ENCODE data around the gene TPI1.
A peak's percentile ranks its signal among the peaks of the same experiment; 100 is the strongest.

TPI1 gene

GRCh38 chr12:6866163-6866919 is 990 bp upstream of the TPI1 start:
- TF ChIP-seq POU6F1 (CRISPR knock-in tag; IDR thresholded peaks at IDR 0.05; ENCODE audit: borderline replicate concordance, low read depth), result no peak
- TF ChIP-seq ZFP30 (CRISPR knock-in tag; IDR thresholded peaks at IDR 0.05), result no peak
- TF ChIP-seq CSRNP3 (CRISPR knock-in tag; IDR thresholded peaks at IDR 0.05), result no peak
- TF ChIP-seq PATZ1 (CRISPR knock-in tag; IDR thresholded peaks at IDR 0.05; ENCODE audit: borderline replicate concordance), result no peak
- no peak for TF ChIP-seq SNAI2 (CRISPR knock-in tag; IDR thresholded peaks at IDR 0.05)
- no peak for TF ChIP-seq TCF4 (CRISPR knock-in tag; IDR thresholded peaks at IDR 0.05; ENCODE audit: borderline replicate concordance)
- no peak for TF ChIP-seq ZNF565 (CRISPR knock-in tag; conservative IDR thresholded peaks at IDR 0.05; ENCODE audit: low read depth)
- TF ChIP-seq ARNTL (CRISPR knock-in tag; IDR thresholded peaks at IDR 0.05; ENCODE audit: borderline replicate concordance, low read depth), result no peak
- no peak for TF ChIP-seq ZNF8 (CRISPR knock-in tag; IDR thresholded peaks at IDR 0.05)
- no peak for TF ChIP-seq CREB5 (CRISPR knock-in tag; IDR thresholded peaks at IDR 0.05; ENCODE audit: low read depth)
- TF ChIP-seq ZNF70 (CRISPR knock-in tag; IDR thresholded peaks at IDR 0.05), result no peak
- TF ChIP-seq BACH2 (CRISPR knock-in tag; IDR thresholded peaks at IDR 0.05; ENCODE audit: borderline replicate concordance), result no peak
- no peak for TF ChIP-seq TSHZ2 (CRISPR knock-in tag; IDR thresholded peaks at IDR 0.05)
- no peak for ATAC-seq

GRCh38 chr12:6866920-6867412 is 365 bp upstream of the TPI1 start:
- ATAC-seq, result peak; percentile 8
- TF ChIP-seq POU6F1 (CRISPR knock-in tag; IDR thresholded peaks at IDR 0.05; ENCODE audit: borderline replicate concordance, low read depth) (no peak), TOX (CRISPR knock-in tag; IDR thresholded peaks at IDR 0.05; ENCODE audit: borderline replicate concordance) (no peak)

- ATAC-seq, result peak; percentile 2
- TF ChIP-seq BACH2 (CRISPR knock-in tag; IDR thresholded peaks at IDR 0.05; ENCODE audit: borderline replicate concordance), result no peak
- no peak for TF ChIP-seq ZNF70 (CRISPR knock-in tag; IDR thresholded peaks at IDR 0.05)
- TF ChIP-seq PATZ1 (CRISPR knock-in tag; IDR thresholded peaks at IDR 0.05; ENCODE audit: borderline replicate concordance), result no peak
- TF ChIP-seq ZNF565 (CRISPR knock-in tag; conservative IDR thresholded peaks at IDR 0.05; ENCODE audit: low read depth), result no peak
- TF ChIP-seq TOX (CRISPR knock-in tag; IDR thresholded peaks at IDR 0.05; ENCODE audit: borderline replicate concordance), result no peak
- TF ChIP-seq ZC3H10 (CRISPR knock-in tag; IDR thresholded peaks at IDR 0.05), result no peak
- no peak for TF ChIP-seq RARB (CRISPR knock-in tag; IDR thresholded peaks at IDR 0.05)
- TF ChIP-seq OSR1 (CRISPR knock-in tag; IDR thresholded peaks at IDR 0.05), result no peak
- TF ChIP-seq SNAI2 (CRISPR knock-in tag; IDR thresholded peaks at IDR 0.05), result no peak
- TF ChIP-seq POU6F1 (CRISPR knock-in tag; IDR thresholded peaks at IDR 0.05; ENCODE audit: borderline replicate concordance, low read depth), result no peak
These were observed 1.1 kb downstream of the TPI1 start for GRCh38 chr12:6868211-6869048.

Measured in SK-N-SH treated with all-trans-retinoic acid at 6 μM for 48 hours (cell line).